Measurements from ENCODE around the gene IDH3G. TPM values are rescaled to one million over a fixed set of nuclear protein-coding genes. Genes with fewer than 3 reads are reported as not detected.

Gene IDH3G
- polyA plus RNA-seq, 1 donor from 2014 or later: 104 TPM

- Mint-ChIP-seq H3K36me3 (no peaks in the 10 kb centered on the region), H3K4me1 (no peaks in the 10 kb centered on the region), H3K27me3 (peaks cover 2% of the 10 kb centered on the region), H3K4me3 (no peak overlapping the region), H3K9me3 (no peaks in the 10 kb centered on the region), H3K27ac (no peak overlapping the region)
Observed at GRCh38 chrX:153803211-153804099, 9.3 kb upstream of the IDH3G start.

GRCh38 chrX:153802513-153803045, 8.4 kb upstream of the IDH3G start:
- H3K36me3 Mint-ChIP-seq: no peaks in the 10 kb centered on the region

GRCh38 chrX:153801669-153802068, 7.5 kb upstream of the IDH3G start:
- Mint-ChIP-seq H3K27me3 (no peaks in the 10 kb centered on the region), H3K27ac (no peak overlapping the region), H3K36me3 (no peaks in the 10 kb centered on the region), H3K4me1 (no peaks in the 10 kb centered on the region), H3K4me3 (no peak overlapping the region), H3K9me3 (no peaks in the 10 kb centered on the region)

More at GRCh38 chrX:153802513-153803045, 8.4 kb upstream of the IDH3G start:
- H3K4me1 Mint-ChIP-seq: no peaks in the 10 kb centered on the region
- no peaks in the 10 kb centered on the region for H3K9me3 Mint-ChIP-seq
- H3K27me3 Mint-ChIP-seq: no peaks in the 10 kb centered on the region
- no peak overlapping the region for H3K4me3 Mint-ChIP-seq
- H3K27ac Mint-ChIP-seq: no peak overlapping the region

DNA sequence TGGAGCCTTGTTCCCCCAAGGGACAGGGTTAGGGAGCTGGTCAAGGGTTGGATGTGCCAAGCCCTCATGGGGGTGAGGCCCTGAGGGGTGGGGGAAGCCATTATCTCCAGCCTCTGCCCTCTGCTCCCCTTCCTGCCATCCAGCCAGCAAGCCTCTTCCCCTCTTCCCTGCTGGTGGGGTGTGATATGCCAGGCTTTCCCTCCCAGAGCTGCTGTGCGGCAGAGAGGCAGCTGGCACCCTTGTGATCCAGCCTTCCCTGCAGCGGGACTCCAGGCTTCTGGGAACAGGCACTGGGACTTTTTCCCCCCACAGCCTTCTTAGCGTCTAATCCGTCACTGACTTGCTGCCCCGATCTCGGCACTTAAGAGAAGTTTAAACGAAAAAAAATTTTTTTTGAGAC, 6.6 kb upstream of the IDH3G start:
- Mint-ChIP-seq H3K4me1 (peaks cover 0 to 6% (median 2%) of the 10 kb centered on the region in 3 donors), H3K36me3 (no peaks in the 10 kb centered on the region), H3K9me3 (no peaks in the 10 kb centered on the region), H3K27ac (no peak overlapping the region), H3K27me3 (no peaks in the 10 kb centered on the region), H3K4me3 (no peak overlapping the region)

DNA sequence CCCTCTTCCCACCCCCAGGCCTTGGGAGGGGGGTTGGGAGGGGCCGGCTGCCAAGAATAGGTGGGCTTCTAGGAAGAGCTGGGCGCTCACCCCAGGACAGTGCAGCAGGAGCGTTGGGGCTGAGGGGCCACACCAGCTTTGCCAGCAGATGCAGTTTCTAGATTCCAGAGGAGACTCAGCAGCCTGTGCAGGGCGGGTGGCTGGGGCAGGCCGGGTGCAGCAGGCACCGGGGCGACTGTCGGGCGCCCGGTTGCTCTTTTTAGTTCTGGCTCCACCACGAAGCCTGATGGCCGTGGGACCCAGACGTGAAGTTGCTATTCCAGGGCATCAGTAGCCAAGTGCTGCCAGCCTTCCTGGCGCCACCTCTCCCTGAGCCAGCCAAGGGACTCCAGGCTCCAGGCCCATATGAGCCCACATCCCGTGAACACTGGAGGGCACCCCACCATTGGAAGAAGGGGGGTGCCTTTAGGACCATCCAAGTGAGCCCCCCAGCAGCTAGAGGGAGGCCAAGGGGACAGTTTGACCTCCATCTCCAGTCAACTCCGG, 6.1 kb upstream of the IDH3G start:
- peaks cover 0 to 6% (median 2%) of the 10 kb centered on the region in 3 donors for H3K4me1 Mint-ChIP-seq
- H3K9me3 Mint-ChIP-seq: no peaks in the 10 kb centered on the region
- no peak overlapping the region for H3K27ac Mint-ChIP-seq

DNA sequence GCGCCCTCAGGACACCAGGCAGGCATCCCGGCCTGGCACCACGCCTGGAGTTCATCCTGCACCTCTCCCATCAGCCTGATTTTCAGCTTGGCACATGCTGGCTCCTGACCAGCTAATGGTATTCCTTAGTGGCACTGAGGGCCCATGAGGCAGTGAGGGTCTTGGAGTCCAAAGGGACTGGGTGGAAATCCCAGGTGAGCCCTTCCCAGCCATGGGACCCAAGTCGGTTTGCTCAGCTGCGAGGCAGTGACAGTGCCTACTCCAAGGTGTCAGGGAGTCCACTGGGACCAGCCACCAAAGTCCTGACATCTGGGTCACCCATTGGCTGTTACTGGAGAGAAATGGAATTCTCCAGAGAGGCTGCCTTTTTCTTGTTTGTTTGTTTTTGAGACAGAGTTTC, 5.2 kb upstream of the IDH3G start:
- Mint-ChIP-seq H3K4me3 (peak overlapping the region in 1 of 4 donors; percentile 5), H3K27me3 (no peaks in the 10 kb centered on the region)

More for the DNA sequence above, 6.1 kb upstream of the IDH3G start:
- Mint-ChIP-seq H3K27me3 (no peaks in the 10 kb centered on the region), H3K36me3 (no peaks in the 10 kb centered on the region), H3K4me3 (no peak overlapping the region)

DNA sequence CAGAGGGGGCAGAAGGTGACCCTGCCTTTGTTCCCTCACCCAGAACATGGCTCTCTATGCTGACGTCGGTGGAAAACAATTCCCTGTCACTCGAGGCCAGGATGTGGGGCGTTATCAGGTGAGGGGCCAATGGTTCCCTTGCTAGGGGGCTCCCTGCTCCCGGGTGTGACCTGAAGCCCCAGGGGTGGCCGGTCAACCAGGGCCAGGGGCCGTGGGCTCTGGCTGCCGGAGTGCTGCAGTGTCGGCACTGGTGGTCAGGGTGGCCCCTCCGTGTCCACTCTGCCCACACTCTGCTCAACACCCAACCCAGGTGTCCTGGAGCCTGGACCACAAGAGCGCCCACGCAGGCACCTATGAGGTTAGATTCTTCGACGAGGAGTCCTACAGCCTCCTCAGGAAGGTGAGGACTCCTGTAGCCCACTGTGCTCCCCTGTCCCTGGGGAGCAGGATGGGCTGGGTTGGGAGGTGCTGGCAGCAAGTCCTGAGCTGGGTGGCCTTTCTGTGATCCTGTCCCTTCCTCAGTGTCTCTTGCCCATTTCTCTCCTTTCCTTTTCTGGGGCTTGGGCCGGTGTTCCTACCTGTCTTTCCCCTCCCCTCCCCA, 3.3 kb upstream of the IDH3G start:
- H3K27ac Mint-ChIP-seq: no peak overlapping the region
- no peak overlapping the region for H3K4me3 Mint-ChIP-seq
- peaks cover 0 to 11% (median 8%) of the 10 kb centered on the region in 3 donors for H3K4me1 Mint-ChIP-seq
- no peaks in the 10 kb centered on the region for H3K9me3 Mint-ChIP-seq
- H3K27me3 Mint-ChIP-seq: no peaks in the 10 kb centered on the region
- no peaks in the 10 kb centered on the region for H3K36me3 Mint-ChIP-seq

More for the DNA sequence above, 5.2 kb upstream of the IDH3G start:
- Mint-ChIP-seq H3K4me1 (peaks cover 0 to 7% (median 6%) of the 10 kb centered on the region in 3 donors), H3K9me3 (no peaks in the 10 kb centered on the region), H3K36me3 (no peaks in the 10 kb centered on the region), H3K27ac (no peak overlapping the region)

DNA sequence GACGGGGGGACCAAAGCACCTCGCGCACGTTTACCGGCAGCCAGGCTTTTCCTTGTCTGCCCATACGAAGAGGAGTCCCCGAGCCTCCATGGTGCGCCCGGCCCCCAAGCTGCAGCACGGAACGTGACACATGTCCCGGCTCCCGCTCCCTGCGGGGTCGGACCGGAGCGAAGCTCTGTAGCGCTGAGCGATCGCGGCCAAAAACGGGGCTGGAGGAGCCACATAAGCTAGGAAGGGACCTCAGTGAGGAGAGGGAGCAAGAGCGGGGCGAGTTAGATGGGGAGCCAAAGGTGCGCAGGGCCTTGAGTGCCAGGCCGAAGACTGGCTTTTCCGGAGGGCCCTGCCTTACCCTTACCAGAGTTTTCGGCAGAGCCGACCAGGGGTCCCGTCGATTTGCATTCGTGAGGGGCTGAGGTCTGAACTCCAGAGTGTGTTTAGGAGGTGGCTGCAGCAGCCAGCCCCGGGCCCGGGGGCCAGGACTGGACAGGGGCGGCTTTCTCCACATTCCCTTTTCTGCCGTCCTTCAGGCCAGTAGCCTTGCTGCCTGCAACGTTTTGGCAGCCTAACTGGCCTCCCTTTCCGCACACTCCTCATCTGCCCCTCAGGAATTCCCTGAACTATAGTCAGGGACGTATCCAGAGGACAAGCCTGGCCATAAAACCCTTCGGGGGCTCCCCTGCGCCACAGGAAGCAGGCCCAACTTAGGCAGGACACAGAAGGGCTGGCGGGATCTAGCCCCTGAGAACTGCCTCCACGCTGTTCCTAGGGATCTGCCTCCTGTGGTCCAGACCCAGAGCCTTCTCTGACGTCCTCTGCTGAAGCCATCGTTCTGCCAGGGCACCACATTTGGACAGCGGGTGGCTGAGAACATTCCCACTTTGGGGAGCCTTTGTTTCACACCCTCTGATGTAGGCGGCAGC, 982 bp upstream of the IDH3G start:
- H3K4me3 Mint-ChIP-seq: peak overlapping the region; percentile 83 to 95 (median 88)
- H3K9me3 Mint-ChIP-seq: no peaks in the 10 kb centered on the region
- peaks cover 0 to 11% (median 8%) of the 10 kb centered on the region in 3 donors for H3K4me1 Mint-ChIP-seq
- H3K27ac Mint-ChIP-seq: peak overlapping the region in 2 of 3 donors; percentile 95 to 96
- no peaks in the 10 kb centered on the region for H3K36me3 Mint-ChIP-seq
- peaks cover 2% of the 10 kb centered on the region for H3K27me3 Mint-ChIP-seq

DNA sequence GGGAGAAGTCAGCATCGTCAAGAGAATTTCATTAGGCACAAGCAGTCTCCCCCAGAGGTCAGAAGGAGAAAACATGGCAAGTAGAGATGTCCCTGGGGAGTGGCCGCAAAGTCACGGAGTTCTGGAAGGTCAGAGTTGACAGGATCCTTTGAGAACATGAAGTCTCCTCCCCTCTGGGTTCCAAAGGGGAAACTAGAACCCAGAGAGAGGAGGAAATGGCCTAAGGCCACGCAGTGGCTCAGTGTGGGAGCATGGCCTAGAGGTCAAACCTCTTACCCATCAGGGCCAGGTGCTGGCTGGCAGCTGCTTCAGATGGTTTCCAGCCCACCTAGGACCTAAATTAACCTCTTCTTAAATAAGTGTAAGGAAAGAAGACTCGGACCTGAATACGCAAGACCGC, 884 bp downstream of the IDH3G start:
- H3K9me3 Mint-ChIP-seq: no peaks in the 10 kb centered on the region
- H3K4me1 Mint-ChIP-seq: peaks cover 0 to 11% (median 8%) of the 10 kb centered on the region in 3 donors
- peak overlapping the region in 1 of 3 donors; percentile 96 for H3K27ac Mint-ChIP-seq
- peak overlapping the region; percentile 83 to 95 (median 90) for H3K4me3 Mint-ChIP-seq
- H3K36me3 Mint-ChIP-seq: no peaks in the 10 kb centered on the region
- peaks cover 2% of the 10 kb centered on the region for H3K27me3 Mint-ChIP-seq

DNA sequence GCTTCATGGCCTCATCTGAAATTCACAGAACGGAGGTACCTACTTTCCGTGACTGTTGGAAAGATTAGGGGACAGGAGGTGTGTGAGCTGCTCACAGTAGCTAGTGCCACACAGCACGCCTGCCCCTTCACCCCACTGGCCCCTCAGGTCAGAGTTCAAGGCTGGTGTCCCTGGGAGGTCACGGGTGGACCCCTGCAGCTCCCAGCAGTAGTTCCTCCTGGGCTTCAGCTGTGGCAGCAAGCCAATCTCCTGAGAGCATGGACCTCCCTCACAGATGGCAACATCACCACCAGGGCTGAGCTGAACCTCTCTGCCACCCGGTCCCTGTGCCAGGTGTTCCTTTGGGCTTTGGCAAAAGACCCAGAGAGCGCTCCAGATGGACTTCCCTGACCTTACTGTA, 1.8 kb downstream of the IDH3G start:
- peak overlapping the region in 1 of 3 donors; percentile 96 for H3K27ac Mint-ChIP-seq
- peaks cover 2% of the 10 kb centered on the region for H3K27me3 Mint-ChIP-seq
- peak overlapping the region in 1 of 4 donors; percentile 83 for H3K4me3 Mint-ChIP-seq
- peaks cover 0 to 11% (median 8%) of the 10 kb centered on the region in 3 donors for H3K4me1 Mint-ChIP-seq
- H3K9me3 Mint-ChIP-seq: no peaks in the 10 kb centered on the region
- H3K36me3 Mint-ChIP-seq: no peaks in the 10 kb centered on the region

DNA sequence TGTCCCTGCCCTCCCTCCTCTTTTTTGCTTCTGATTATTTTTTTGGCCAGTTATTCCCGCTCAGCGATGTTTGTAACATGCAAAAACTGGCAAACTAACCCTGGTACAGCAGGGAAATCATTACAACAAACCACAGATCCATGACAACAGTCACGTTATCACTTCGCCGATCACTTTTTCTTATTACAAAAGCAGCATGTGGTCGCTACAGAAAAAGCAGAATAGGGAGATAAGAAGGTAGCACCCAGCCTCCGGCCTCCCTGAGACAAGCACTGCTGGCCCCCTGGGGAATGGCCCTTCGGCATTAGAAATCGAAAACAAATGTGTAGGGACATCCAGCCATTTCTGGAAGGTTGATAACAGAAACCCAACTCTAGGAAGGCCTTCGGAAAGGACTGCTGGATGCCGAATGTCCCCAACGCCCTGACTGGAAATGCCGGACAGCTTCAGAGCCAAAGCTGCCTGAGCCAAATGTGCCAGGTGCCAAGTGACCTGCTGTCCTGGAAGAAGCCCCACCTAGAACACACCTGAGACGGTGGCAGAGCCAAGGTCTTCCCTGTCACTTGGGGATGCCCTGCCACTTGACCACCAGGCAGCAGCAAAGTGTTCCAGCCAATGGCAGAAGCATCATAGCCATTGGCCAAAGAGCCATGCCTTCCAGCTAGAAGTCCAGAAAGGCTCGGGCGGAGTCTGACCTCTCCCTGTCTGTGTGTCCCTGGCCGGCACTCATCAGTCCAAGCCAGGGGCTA, 2.9 kb downstream of the IDH3G start:
- Mint-ChIP-seq H3K9me3 (no peaks in the 10 kb centered on the region), H3K27me3 (peaks cover 2% of the 10 kb centered on the region), H3K27ac (no peak overlapping the region), H3K4me3 (peak overlapping the region in 2 of 4 donors; percentile 3 to 17), H3K36me3 (no peaks in the 10 kb centered on the region), H3K4me1 (peaks cover 0 to 9% (median 8%) of the 10 kb centered on the region in 3 donors)

GRCh38 chrX:153789654-153790053, 4.5 kb downstream of the IDH3G start:
- Mint-ChIP-seq H3K4me3 (no peak overlapping the region), H3K27me3 (peaks cover 2% of the 10 kb centered on the region), H3K9me3 (no peaks in the 10 kb centered on the region), H3K27ac (peak overlapping the region in 1 of 3 donors; percentile 71), H3K4me1 (peaks cover 0 to 5% (median 3%) of the 10 kb centered on the region in 3 donors), H3K36me3 (peaks cover 2% of the 10 kb centered on the region)

- H3K4me3 Mint-ChIP-seq: no peak overlapping the region
- no peak overlapping the region for H3K27ac Mint-ChIP-seq
- peaks cover 2% of the 10 kb centered on the region for H3K36me3 Mint-ChIP-seq
- peaks cover 2% of the 10 kb centered on the region for H3K27me3 Mint-ChIP-seq
- H3K9me3 Mint-ChIP-seq: no peaks in the 10 kb centered on the region
- H3K4me1 Mint-ChIP-seq: no peaks in the 10 kb centered on the region
Observed at GRCh38 chrX:153786669-153787068, 7.5 kb downstream of the IDH3G start.

Data from IgD-negative memory B cell (primary cell).